Nephron progenitor cell (in vitro differentiated cells): ENCODE data around the gene TMEM176A.

Source experiments
- DNase-seq: peaks from one replicate; pipeline ENCODE4 v3.0.0; 2021
- H3K27ac Mint-ChIP-seq: 2 replicates; pipeline ENCODE4 v1.8.0; 2021; ENCODE audit warnings: mild to moderate bottlenecking, moderate library complexity, mixed read lengths
- H3K27me3 Mint-ChIP-seq: 2 replicates; pipeline ENCODE4 v1.8.0; 2021; ENCODE audit warnings: mild to moderate bottlenecking, low read depth, mixed read lengths; ENCODE audit not compliant: poor library complexity
- H3K36me3 Mint-ChIP-seq: 2 replicates; pipeline ENCODE4 v1.8.0; 2021; ENCODE audit warnings: low read depth, mixed read lengths
- H3K4me1 Mint-ChIP-seq: 2 replicates; pipeline ENCODE4 v1.8.0; 2021; ENCODE audit warnings: mixed read lengths
- H3K4me3 Mint-ChIP-seq: 2 replicates; pipeline ENCODE4 v1.8.0; 2021; ENCODE audit warnings: mild to moderate bottlenecking, moderate library complexity, mixed read lengths
- H3K9me3 Mint-ChIP-seq: 2 replicates; pipeline ENCODE4 v1.8.0; 2021; ENCODE audit warnings: mild to moderate bottlenecking, moderate library complexity, mixed read lengths
- CTCF ChIP-seq: fragments of 200-600 bp; sonication (generic); IDR thresholded peaks from 2 replicates; pipeline ENCODE4 v1.5.0; 2021; ENCODE audit warnings: antibody characterized with exemption

The TMEM176A gene

GRCh38 chr7:150778014-150778737 lies 22.4 kb upstream of the TMEM176A start:
- Mint-ChIP-seq H3K27ac (no peak overlapping the region), H3K36me3 (no peaks in the 10 kb centered on the region), H3K27me3 (peaks cover 13% of the 10 kb centered on the region), H3K9me3 (peaks cover 14% of the 10 kb centered on the region), H3K4me3 (no peak overlapping the region), H3K4me1 (peaks cover 12% of the 10 kb centered on the region)
- no peak for DNase-seq
- TF ChIP-seq CTCF = no peak

- Mint-ChIP-seq H3K27ac (no peak overlapping the region), H3K4me1 (peaks cover 12% of the 10 kb centered on the region), H3K4me3 (no peak overlapping the region), H3K9me3 (peaks cover 7% of the 10 kb centered on the region), H3K36me3 (no peaks in the 10 kb centered on the region), H3K27me3 (peaks cover 13% of the 10 kb centered on the region)
- DNase-seq = peak; percentile 91
- TF ChIP-seq CTCF = peak; percentile 95
Measured at GRCh38 chr7:150778738-150779301, 21.7 kb upstream of the TMEM176A start.

GRCh38 chr7:150780292-150780691 lies 20.3 kb upstream of the TMEM176A start:
- DNase-seq = no peak
- Mint-ChIP-seq H3K9me3 (no peaks in the 10 kb centered on the region), H3K27me3 (peaks cover 11% of the 10 kb centered on the region), H3K4me3 (no peak overlapping the region), H3K4me1 (peaks cover 27% of the 10 kb centered on the region), H3K36me3 (no peaks in the 10 kb centered on the region), H3K27ac (no peak overlapping the region)
- no peak for TF ChIP-seq CTCF

GRCh38 chr7:150781103-150781502 lies 19.5 kb upstream of the TMEM176A start:
- no peak for DNase-seq
- H3K9me3 Mint-ChIP-seq = no peaks in the 10 kb centered on the region
- no peak for TF ChIP-seq CTCF

GRCh38 chr7:150781961-150782360 lies 18.6 kb upstream of the TMEM176A start:
- no peak for DNase-seq
- no peak overlapping the region for H3K27ac Mint-ChIP-seq
- peaks cover 12% of the 10 kb centered on the region for H3K27me3 Mint-ChIP-seq
- no peak for TF ChIP-seq CTCF
- no peak overlapping the region for H3K4me3 Mint-ChIP-seq
- H3K36me3 Mint-ChIP-seq = no peaks in the 10 kb centered on the region
- no peaks in the 10 kb centered on the region for H3K9me3 Mint-ChIP-seq
- H3K4me1 Mint-ChIP-seq = peaks cover 36% of the 10 kb centered on the region

More at GRCh38 chr7:150781103-150781502, 19.5 kb upstream of the TMEM176A start:
- Mint-ChIP-seq H3K27me3 (peaks cover 15% of the 10 kb centered on the region), H3K27ac (no peak overlapping the region), H3K4me3 (no peak overlapping the region), H3K36me3 (no peaks in the 10 kb centered on the region), H3K4me1 (peaks cover 35% of the 10 kb centered on the region)
